NCI-H1417 (cell line): Measurements from ENCODE around the gene DNAJB1.
A peak's percentile ranks its signal among the peaks of the same experiment; 100 is the strongest.
"Not testable (repeated sequence)": the region's sequence is repeated elsewhere in the genome, so short reads cannot be mapped to it uniquely, and the experiment has no call there.

Experiments used
- DNase-seq, 3 experiments: peaks; one replicate each; lab custom pipeline; 2025; lab: John Stamatoyannopoulos, UW

Gene DNAJB1

GRCh38 chr19:14520543-14520942 is 2.3 kb upstream of the DNAJB1 start:
- no peak for DNase-seq

GRCh38 chr19:14519860-14520407 is 1.7 kb upstream of the DNAJB1 start:
- no peak for DNase-seq

- DNase-seq = no peak
Measured at GRCh38 chr19:14519245-14519859, 1.2 kb upstream of the DNAJB1 start.

- DNase-seq = no peak
Measured at GRCh38 chr19:14517446-14517839, 754 bp downstream of the DNAJB1 start.

GRCh38 chr19:14516746-14517438 is 1.3 kb downstream of the DNAJB1 start:
- peak in 1 of 3 experiments; percentile 45 for DNase-seq

GRCh38 chr19:14516048-14516534 is 2.1 kb downstream of the DNAJB1 start:
- DNase-seq = no peak

- no peak for DNase-seq
Measured at GRCh38 chr19:14515501-14516047, 2.6 kb downstream of the DNAJB1 start.

GRCh38 chr19:14514215-14514863 is 3.9 kb downstream of the DNAJB1 start:
- no peak for DNase-seq

GRCh38 chr19:14512406-14512961 is 5.7 kb downstream of the DNAJB1 start:
- no peak for DNase-seq

GRCh38 chr19:14511229-14511593 is 7.0 kb downstream of the DNAJB1 start:
- DNase-seq = no peak

GRCh38 chr19:14510311-14511228 is 7.6 kb downstream of the DNAJB1 start:
- DNase-seq = no peak

GRCh38 chr19:14507704-14508542 is 10.3 kb downstream of the DNAJB1 start:
- DNase-seq = peak in 1 of 3 experiments; percentile 26

GRCh38 chr19:14505488-14506239 is 12.5 kb downstream of the DNAJB1 start:
- peak in 1 of 3 experiments; percentile 29 for DNase-seq

- not testable (repeated sequence) for DNase-seq
Measured at GRCh38 chr19:14504575-14504974, 13.6 kb downstream of the DNAJB1 start.

- DNase-seq = no peak
Measured at GRCh38 chr19:14503285-14503684, 14.9 kb downstream of the DNAJB1 start.

GRCh38 chr19:14502334-14503092 is 15.7 kb downstream of the DNAJB1 start:
- DNase-seq = peak in 1 of 3 experiments; percentile 33

- DNase-seq = no peak
Measured at GRCh38 chr19:14497228-14497921, 20.8 kb downstream of the DNAJB1 start.

GRCh38 chr19:14496834-14497227 is 21.4 kb downstream of the DNAJB1 start:
- peak in 1 of 3 experiments; percentile 65 for DNase-seq
